ENCODE measurements around the gene CRNKL1. TPM values are rescaled to one million over a fixed set of nuclear protein-coding genes. Genes with fewer than 3 reads are reported as not detected.

The CRNKL1 gene
- total RNA-seq, 1 experiment from 2014 or later, result 34.7 TPM

DNA sequence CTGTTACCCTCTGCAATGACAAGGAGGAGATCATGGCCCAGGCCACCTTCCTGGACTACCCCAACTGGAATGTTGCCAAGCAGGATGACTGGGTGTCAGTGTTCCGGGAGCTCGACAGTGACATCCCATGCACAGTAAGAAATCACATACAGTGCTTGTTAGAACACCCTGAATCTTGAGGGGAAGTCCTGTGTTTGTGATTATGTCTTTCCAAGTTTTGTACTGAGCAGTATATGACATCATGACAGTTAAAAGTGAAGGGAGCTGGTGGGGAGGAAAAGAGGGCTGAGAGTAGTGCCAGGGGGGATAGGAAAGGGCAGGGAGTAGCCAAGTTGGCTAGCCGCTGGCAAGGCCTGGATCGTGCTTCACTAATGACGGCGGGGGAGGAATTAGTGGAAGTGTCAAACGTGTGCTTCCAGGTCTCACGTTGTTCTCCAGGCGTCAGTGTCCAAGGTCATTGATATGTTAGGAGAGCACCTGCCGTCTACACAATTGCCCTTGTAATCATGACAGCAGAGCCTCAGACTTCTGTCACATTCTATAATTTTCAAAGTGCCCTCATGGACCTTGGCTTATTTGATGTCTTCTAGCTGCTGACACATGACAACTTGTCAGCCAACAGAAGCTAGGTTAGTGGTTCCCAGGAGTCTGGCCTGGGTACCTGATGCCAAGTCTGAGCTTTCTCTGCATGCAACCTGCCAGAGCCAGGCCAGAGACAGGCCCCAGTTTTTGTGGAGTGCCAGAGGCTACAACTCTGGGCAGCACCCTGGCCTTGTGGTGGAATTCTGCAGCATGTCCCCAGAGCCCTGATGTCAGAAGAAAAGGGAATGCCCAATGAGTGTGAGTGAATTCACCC lies 18.8 kb upstream of the CRNKL1 start:
- in situ Hi-C loops (cut with HindIII; ENCODE audit: low sequenced_read_pairs), result no loop called here
- DNase-seq (ENCODE audit: low spot score), result peak; percentile 66

DNA sequence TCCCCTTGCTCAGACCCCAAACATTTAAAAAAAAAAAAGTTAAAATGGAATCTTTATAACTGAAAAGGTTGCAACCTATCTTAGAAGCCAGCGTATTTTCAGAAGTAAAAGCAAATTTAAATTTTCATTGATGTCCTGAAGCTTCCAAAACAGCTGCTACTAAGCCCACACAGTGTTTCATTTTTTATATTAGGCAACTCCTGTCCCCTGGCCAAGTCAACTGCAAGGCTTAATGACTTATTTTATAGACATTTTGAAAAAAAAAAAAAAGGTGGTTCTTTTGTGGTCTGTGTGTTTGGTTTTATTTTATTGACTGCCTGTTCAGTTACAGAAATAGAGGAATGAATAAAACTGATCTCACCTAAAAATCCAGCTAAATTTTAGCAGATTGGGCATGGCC lies 13.1 kb upstream of the CRNKL1 start:
- DNase-seq (ENCODE audit: low spot score), result no peak
- in situ Hi-C loops (cut with HindIII; ENCODE audit: low sequenced_read_pairs), result no loop called here

DNA sequence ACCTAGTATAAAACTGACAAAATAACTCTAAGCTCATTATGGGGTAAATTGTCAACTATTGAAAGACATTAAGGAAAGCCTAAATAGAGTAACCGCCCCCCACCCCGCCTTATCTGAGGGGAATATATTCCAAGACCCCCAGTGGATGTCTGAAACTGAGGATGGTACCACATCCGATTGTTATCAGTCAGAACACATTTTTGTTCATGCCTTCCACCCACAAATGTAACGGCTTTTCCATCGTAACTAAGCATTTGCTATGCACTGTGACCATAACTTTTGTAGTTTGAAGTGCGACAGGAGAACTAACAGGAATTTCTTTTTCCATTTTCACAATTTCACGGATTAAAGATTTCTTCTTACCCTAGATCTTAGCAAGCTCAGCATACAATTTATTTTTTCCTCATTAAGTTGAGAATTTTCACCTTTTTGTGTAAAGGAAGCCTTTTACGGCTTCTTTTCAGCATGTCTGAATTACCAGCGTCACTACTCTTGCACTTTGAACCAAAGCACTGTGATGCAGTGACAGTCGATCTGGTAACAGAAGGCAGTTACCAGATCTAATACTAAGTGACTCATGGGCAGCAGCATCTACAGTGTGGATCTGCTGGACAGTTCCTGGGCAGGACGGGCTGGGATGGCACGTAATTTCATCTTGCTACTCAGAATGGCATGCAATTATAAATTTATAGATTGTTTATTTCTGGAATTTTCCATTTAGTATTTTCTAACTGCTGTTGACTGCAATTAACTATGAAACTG lies 11.9 kb upstream of the CRNKL1 start:
- DNase-seq (ENCODE audit: low spot score), result no peak
- in situ Hi-C loops (cut with HindIII; ENCODE audit: low sequenced_read_pairs), result no loop called here

DNA sequence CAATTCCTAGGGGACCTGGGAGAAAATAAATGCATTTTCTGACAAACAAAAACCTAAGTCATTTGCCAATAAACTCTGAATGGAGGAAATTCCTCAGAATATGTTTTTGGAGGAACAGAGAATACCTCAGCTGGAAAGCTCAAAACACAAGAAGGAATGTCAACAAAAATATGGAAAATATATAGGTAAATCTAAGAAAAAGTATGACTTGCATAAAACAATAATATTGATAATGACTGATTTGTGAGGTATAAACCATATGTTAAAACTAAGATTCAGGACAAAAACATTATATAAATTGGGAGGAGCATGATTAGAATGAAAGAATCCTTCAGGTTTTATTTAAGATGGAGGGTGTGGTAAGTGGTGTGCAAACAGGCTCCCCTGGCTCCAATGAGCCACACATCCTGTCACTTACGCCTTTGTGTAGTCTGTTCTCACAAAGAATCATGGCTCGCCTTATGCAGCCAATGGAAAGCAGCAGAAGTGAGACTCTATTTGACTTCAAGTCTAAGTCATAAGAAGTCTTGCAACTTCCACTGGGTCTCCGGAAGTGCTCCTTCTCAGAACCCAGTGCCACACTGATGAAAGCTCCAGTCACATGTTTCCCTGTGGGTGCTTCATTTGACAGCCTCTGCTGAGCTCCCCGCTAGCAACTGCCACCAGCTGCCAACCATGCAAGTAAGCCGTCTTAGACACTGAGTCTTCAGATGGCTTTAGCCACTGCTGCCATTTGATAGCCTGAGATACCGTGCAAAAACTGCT lies 8.2 kb upstream of the CRNKL1 start:
- in situ Hi-C loops (cut with HindIII; ENCODE audit: low sequenced_read_pairs), result no loop called here
- DNase-seq (ENCODE audit: low spot score), result no peak

DNA sequence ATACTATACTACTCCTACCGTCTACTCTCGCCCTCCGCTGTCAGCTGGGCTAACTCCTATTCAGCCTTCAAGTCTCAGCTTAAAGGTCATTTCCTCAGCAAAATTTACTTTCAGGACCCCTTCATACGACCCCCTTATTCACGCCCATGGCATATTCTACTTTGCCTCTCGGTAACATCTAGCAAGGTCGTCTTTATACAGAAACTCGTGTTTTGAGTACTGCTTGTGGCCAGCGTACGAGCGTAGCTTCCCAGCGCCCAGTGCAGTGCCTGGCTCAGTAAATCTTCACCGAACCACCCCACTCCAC lies 546 bp downstream of the CRNKL1 start:
- DNase-seq (ENCODE audit: low spot score), result no peak
- in situ Hi-C loops (cut with HindIII; ENCODE audit: low sequenced_read_pairs), result no loop called here

DNA sequence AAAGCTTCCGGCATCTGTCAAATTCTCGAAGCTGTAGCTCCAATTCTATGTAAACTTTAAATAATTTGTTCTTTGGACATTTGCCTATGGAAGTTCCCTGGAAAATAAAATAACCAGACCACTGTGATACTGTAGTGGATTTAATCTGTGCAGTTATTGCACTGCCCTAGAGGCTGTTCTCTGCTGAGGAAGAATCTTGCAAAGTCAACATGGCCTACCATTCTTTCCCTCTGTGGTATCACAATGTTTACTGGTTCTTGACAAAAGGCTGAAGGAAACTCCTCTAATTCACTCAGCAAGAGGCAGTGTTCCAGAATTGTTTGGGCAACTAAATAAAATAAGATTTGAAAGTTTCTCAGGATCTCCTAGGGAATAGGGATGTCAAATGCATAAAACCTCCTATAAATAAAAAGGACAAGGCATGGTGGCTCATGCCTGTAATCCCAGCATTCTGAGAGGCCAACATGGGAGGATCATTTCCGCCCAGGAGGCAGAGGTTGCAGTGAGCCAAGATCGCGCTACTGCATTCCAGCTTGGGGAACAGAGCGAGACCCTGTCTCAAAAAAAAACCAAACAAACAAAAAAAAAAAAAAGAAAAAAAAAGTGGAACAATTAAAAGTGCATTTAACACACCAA lies 12.4 kb downstream of the CRNKL1 start:
- DNase-seq (ENCODE audit: low spot score), result no peak
- in situ Hi-C loops (cut with HindIII; ENCODE audit: low sequenced_read_pairs), result no loop called here

DNA sequence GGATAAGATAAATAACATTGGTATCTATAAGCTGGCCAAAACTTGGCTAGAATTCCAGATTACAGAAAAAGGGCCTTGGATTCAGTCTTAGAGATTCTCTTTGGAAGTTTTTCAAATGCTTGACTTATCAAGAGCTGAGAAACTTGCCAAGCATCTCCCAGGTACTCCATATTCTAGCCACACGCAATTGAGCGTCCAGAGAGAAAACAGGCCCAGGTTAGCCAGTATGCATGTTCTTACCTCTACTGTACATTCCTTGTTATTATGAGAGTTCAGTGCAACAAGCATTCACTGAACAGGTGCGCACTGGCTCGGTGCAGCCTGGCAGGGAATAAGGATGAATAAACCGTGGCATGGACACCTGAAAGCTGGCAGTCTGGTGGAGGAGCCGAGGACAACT lies 13.7 kb downstream of the CRNKL1 start:
- in situ Hi-C loops (cut with HindIII; ENCODE audit: low sequenced_read_pairs), result no loop called here
- DNase-seq (ENCODE audit: low spot score), result no peak

DNA sequence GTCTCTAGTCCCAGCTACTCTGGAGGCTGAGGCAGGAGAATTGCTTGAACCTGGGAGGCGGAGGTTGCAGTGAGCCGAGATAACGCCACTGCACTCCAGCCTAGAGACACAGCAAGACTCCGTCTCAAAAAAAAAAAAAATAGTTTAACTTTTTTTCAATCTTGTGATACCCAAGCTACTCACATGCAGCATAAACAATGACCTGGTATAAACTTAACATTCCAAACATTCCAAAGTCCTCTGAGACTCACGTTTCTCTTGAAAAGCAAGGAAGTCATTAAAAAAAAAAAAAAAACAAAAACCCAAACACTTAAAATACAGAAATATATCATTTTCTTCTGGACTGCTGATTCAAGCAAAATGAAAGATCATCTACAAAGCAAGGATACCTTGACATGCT lies 14.3 kb downstream of the CRNKL1 start:
- in situ Hi-C loops (cut with HindIII; ENCODE audit: low sequenced_read_pairs), result no loop called here
- no peak for DNase-seq (ENCODE audit: low spot score)

DNA sequence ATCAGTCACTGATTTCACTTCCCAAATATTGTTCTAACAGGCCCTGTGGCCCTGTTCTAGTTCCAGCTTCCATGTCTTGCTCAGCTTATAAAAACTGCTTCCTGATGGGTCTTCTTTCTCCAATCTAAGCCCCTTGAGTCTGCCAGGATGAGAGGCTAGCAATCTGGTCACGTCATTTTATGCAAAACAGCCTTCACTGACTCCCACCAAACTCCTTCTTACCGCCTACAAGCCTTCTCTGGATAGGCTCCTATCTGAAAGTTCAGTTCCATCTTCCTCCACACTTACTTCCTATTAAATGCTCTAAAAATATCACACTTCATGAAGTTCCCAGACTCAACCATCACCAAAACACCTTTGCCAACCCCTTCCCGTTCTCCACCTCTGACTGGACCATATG lies 15.5 kb downstream of the CRNKL1 start:
- in situ Hi-C loops (cut with HindIII; ENCODE audit: low sequenced_read_pairs), result no loop called here
- no peak for DNase-seq (ENCODE audit: low spot score)

DNA sequence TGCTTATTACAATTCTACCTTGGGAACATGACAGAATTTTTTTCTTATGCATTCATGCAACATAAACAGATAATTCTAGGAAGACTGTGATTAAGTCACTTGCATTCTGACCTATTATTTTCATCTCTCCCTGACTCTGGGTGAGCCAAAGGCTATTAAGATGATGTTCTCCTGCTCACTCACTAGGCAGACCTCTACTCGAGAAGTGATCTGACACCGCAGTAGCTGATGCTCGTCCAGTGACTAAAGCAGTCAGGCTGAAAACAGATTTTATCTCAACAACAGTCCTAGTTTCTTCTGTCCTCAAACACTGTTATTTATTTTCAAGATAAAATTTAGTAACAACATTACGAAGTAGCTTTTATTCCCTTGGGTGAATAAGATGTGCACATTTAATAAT lies 17.8 kb downstream of the CRNKL1 start:
- no peak for DNase-seq (ENCODE audit: low spot score)
- in situ Hi-C loops (cut with HindIII; ENCODE audit: low sequenced_read_pairs), result no loop called here

DNA sequence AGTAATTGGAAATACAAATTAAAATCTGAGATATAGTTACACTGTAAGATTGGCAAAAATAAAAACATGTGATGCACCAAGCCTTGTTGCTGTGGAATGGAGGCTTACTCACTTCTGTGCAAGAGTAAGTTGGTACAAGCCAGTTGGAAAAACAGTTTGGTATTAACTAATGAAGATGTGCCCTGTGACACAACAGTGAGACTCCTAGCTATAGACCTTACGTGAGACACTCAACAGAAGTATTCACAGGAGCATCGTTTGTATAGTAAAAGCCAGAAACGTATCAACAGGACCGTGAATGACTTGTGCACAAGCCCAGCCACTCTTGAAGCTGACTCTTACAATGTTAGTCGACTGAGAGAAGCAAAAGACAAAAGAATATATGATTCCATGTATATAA lies 20.5 kb downstream of the CRNKL1 start:
- in situ Hi-C loops (cut with HindIII; ENCODE audit: low sequenced_read_pairs), result no loop called here
- DNase-seq (ENCODE audit: low spot score), result no peak

DNA sequence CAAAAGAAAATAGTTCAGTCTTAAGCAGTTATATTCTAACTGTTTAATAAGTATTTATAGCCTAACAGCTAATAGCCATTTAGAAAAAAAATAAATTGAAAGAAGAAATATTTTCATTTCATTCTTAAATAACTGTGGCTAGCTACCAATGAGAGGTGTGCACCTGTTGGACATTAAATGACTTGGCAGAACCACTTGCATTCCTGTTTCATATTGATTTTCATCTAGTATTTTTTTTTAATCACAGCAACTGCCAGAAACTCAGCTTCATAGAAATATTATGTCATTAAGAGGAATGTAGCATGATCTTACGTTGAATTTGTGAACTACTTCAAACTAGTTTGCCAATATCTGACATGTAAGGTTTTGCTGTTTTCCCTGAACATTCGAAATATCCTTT lies 25.0 kb downstream of the CRNKL1 start:
- DNase-seq (ENCODE audit: low spot score), result no peak
- in situ Hi-C loops (cut with HindIII; ENCODE audit: low sequenced_read_pairs), result no loop called here

DNA sequence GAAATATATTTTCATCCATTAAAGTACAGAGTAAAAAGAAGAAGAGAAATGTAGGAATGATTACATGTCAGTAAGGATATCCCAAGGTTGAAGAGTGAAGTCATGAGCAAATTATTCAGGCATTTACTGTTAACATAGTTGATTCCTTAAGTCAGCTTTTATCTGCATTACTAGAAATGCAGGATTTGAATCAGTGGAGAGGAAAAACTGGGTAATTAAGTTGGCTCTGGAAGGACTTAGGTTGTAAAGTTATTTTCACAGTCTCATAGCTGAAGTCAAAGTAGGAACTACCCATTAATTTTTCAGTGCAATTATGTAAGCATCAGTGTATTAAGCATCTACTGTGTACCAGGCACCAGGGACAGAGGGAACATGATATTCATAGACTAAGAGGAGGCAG lies 27.3 kb downstream of the CRNKL1 start:
- in situ Hi-C loops (cut with HindIII; ENCODE audit: low sequenced_read_pairs), result no loop called here
- no peak for DNase-seq (ENCODE audit: low spot score)

DNA sequence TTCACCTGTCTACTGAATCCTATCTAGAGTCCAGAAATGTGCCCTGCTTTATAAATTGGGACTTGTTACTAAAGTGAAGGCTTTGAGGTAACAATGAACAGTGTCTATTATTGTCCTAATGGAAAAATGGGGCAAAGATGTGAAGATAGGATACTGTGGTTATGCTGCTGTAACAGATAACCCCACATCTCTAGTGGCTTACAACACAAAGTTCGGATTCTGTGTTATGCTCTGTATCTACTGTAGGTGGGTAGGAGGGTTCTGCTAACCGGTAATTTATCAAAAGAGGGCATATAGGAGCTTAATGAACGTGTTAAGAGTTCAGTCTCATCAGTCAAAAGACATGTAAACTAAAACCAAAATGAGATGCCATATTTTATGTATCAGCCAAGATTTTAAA lies 28.9 kb downstream of the CRNKL1 start:
- no peak for DNase-seq (ENCODE audit: low spot score)
- in situ Hi-C loops (cut with HindIII; ENCODE audit: low sequenced_read_pairs), result no loop called here

DNA sequence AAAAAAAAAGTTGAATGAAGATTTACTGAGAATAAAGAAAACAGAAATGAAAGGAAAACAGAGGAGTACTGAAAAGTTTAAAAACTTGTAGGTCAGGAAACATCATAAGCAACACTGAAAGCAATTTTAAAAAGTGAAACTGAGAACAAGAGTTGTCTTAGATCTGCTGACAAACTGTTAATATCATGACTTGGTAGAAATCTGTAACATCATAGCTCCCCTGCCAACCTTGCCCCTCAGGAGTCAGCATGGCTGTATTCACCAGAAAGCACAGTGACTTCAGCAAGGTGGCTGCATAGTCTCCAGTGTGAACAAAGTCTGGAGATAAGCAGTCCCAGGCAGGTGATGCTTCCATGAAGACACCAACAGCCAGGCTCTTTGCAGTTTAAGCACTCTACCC lies 29.8 kb downstream of the CRNKL1 start:
- in situ Hi-C loops (cut with HindIII; ENCODE audit: low sequenced_read_pairs), result no loop called here
- no peak for DNase-seq (ENCODE audit: low spot score)

DNA sequence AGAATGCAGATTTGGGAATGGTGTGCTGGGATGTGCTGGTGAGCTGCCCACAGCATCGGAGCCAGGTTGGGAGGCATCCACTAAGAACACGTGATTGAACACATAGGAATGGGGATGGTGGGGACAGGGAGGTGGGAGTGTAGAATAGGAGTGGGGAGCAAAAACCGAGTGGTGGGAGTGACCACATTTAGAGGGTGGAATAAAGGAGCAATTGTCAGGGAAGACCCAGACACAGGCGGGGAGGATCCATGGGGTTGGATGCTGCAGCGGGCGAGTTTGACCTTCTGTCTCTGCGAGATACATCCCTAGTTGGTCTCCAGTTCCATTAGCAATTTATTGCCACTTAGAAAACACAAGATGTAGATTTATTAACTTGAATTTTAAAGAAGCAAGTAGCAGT lies 30.4 kb downstream of the CRNKL1 start:
- in situ Hi-C loops (cut with HindIII; ENCODE audit: low sequenced_read_pairs), result no loop called here

DNA sequence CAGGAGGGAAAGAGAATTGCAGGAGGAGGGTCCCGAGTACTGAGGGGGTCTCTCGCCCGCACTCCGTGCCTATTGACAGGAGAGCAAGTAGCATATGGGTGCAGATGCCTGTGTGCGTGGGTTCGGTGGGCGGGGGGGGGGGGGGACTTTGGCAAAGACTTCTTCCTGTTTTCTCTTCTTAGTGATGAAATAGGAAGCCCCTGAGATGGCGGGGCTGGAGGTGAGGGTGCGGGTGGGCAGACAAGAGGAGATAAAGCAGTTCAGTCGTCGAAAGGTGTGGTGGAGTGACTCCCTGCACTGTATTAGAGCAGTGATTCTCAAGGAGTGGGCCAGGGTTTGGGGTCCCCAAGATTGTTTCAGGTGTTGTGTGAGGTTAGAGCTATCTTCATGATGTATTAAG lies 31.4 kb downstream of the CRNKL1 start:
- in situ Hi-C loops (cut with HindIII; ENCODE audit: low sequenced_read_pairs), result no loop called here
- no peak for DNase-seq (ENCODE audit: low spot score)

More for the DNA sequence above, 30.4 kb downstream of the CRNKL1 start:
- no peak for DNase-seq (ENCODE audit: low spot score)

DNA sequence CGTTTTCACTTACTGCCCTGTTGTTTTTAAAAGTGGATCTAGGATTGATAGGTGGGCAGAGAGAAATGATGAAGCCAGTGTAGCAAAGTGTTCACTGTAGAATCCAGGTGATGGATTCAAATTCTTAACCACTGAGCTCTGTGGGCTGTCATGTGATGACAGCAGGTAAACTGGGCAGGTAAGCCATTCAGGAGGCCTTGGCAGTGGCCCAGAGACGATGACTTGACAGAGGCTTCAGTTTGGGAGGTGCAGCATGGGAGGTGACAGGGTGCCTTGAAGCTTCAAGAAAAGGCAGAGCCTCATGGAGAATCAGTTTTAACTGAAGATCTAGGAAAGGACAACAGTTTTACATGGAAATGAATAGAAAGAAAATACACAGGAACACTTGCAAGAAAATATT lies 33.1 kb downstream of the CRNKL1 start:
- DNase-seq (ENCODE audit: low spot score), result no peak
- in situ Hi-C loops (cut with HindIII; ENCODE audit: low sequenced_read_pairs), result no loop called here

DNA sequence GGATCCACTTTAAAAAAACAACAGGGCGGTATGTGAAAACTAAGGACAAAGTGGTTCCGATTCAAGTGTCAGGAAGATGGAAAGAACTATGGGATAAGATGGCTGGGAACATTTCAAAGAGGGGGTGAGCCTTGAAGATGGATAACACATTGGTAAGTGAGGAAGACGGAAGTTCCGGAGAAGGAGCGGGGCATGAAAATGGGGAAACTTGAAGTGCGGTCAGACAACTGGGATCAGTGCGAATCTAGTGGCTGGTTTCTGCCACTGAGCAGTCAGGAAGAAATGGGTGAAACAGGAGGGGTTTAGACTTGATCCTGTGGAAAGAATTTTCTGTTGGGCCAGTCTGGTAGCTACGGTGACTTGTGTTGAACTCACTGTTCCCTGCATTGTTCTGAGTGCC lies 33.9 kb downstream of the CRNKL1 start:
- DNase-seq (ENCODE audit: low spot score), result no peak
- in situ Hi-C loops (cut with HindIII; ENCODE audit: low sequenced_read_pairs), result no loop called here

DNA sequence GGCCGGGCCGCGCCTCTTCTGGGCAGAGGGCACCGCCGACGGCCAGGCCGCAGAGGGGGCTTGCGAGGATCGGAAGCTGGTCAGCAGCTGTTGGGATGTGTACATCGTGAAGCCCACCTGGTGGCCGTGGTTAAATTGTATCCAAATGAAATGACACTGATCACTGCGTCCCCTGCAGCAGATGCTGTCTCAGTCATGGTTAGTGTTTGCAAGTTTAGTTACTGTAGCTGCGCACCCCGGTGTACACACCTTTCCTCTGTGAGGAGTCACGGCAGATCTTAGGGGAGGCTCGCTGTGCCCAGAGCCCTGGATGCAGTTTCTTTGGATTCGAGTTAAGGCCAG lies 34.5 kb downstream of the CRNKL1 start:
- in situ Hi-C loops (cut with HindIII; ENCODE audit: low sequenced_read_pairs), result no loop called here
- no peak for DNase-seq (ENCODE audit: low spot score)

Data from G401 (cell line).